Endodermal cell (in vitro differentiated cells): ENCODE results near the gene DMP1. TPM values are rescaled to one million over a fixed set of nuclear protein-coding genes. Genes with fewer than 3 reads are reported as not detected.

ENCODE experiments used
- DNase-seq: peaks from one replicate; pipeline ENCODE4 v3.0.0-alpha.2; 2017
- H3K27ac ChIP-seq: 2 replicates; pipeline ENCODE4 v1.5.1; 2013; ENCODE audit warnings: mild to moderate bottlenecking, low read depth, low read length, moderate library complexity
- H3K27me3 ChIP-seq: 2 replicates; pipeline ENCODE4 v1.6.1; 2013; ENCODE audit warnings: mild to moderate bottlenecking, low read length, moderate library complexity; ENCODE audit not compliant: insufficient read depth, control insufficient read depth, poor library complexity, severe bottlenecking
- H3K36me3 ChIP-seq: 2 replicates; pipeline ENCODE4 v1.7.0; 2013; ENCODE audit warnings: mild to moderate bottlenecking, low read length, moderate library complexity; ENCODE audit not compliant: control insufficient read depth, insufficient read depth
- H3K4me1 ChIP-seq: one replicate; pipeline ENCODE4 v1.7.0; 2013; ENCODE audit warnings: low read length; ENCODE audit not compliant: control insufficient read depth, insufficient read depth
- H3K4me3 ChIP-seq: 2 replicates; pipeline ENCODE4 v1.5.1; 2013; ENCODE audit warnings: mild to moderate bottlenecking, low read length, moderate library complexity
- H3K9ac ChIP-seq: 2 replicates; pipeline ENCODE4 v1.6.1; 2013; ENCODE audit warnings: mild to moderate bottlenecking, low read length, moderate library complexity; ENCODE audit not compliant: poor library complexity, severe bottlenecking; ENCODE audit errors: extremely low read depth
- H3K9me3 ChIP-seq: 2 replicates; pipeline ENCODE4 v1.6.1; 2013; ENCODE audit warnings: mild to moderate bottlenecking, low read length, moderate library complexity; ENCODE audit not compliant: control insufficient read depth
- H3K27ac Mint-ChIP-seq: 2 replicates; pipeline ENCODE4 v1.8.0; 2020; ENCODE audit warnings: mixed read lengths
- H3K27me3 Mint-ChIP-seq: 2 replicates; pipeline ENCODE4 v1.8.0; 2021; ENCODE audit warnings: mild to moderate bottlenecking, mixed read lengths; ENCODE audit not compliant: insufficient read depth
- H3K36me3 Mint-ChIP-seq: 2 replicates; pipeline ENCODE4 v1.8.0; 2020; ENCODE audit warnings: low read depth, mixed read lengths
- H3K4me1 Mint-ChIP-seq: 2 replicates; pipeline ENCODE4 v1.8.0; 2020; ENCODE audit warnings: mixed read lengths
- H3K4me3 Mint-ChIP-seq: 2 replicates; pipeline ENCODE4 v1.8.0; 2020; ENCODE audit warnings: mild to moderate bottlenecking, moderate library complexity, mixed read lengths
- H3K9me3 Mint-ChIP-seq: 2 replicates; pipeline ENCODE4 v1.8.0; 2020; ENCODE audit warnings: mild to moderate bottlenecking, mixed read lengths
- WGBS, 2 experiments: methylation state at CpG; one replicate each; pipeline versions ENCODE4 v1.1.5 to v1.1.7; 2013; ENCODE audit warnings: missing lambda C conversion rate in 2 of 2, mixed read lengths in 1 of 2; ENCODE audit not compliant: insufficient coverage in 1 of 2, insufficient read length in 1 of 2; 5-methylcytosine and 5-hydroxymethylcytosine counted together
- total RNA-seq, 2 donors: library from RNA; stranded (reverse); fragmentation: NEBNext Ultra II Directional in 1 of 2; extraction: Animal tissue kit (Norgen Biotek cat#: 25700) in 1 of 2; gene quantifications; 2 replicates in 1 of 2; 3 replicates in 1 of 2; pipeline ENCODE4 v1.2.1, GENCODE V29; 2021
- TF ChIP-seq, protein P1 (sequence below): fragments of 200-600 bp; sonication (generic); conservative IDR thresholded peaks from 2 replicates; pipeline ENCODE4 v1.5.0; 2021; ENCODE audit warnings: antibody characterized with exemption, mild to moderate bottlenecking

The DMP1 gene
- total RNA-seq, 2 donors from 2014 or later: 0.09 TPM; not detected in 1

DNA sequence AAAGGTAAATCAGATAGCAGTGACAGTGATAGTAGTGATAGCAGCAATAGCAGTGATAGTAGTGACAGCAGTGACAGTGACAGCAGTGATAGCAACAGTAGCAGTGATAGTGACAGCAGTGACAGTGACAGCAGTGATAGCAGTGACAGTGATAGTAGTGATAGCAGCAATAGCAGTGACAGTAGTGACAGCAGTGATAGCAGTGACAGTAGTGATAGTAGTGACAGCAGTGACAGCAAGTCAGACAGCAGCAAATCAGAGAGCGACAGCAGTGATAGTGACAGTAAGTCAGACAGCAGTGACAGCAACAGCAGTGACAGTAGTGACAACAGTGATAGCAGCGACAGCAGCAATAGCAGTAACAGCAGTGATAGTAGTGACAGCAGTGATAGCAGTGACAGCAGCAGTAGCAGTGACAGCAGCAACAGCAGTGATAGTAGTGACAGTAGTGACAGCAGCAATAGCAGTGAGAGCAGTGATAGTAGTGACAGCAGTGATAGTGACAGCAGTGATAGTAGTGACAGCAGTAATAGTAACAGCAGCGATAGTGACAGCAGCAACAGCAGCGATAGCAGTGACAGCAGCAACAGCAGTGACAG is 35.7 kb upstream of the DMP1 start:
- Histone ChIP-seq H3K4me1 (no peaks in the 10 kb centered on the region), H3K9me3 (peaks cover 7% of the 10 kb centered on the region), H3K9ac (no peak overlapping the region), H3K36me3 (no peaks in the 10 kb centered on the region), H3K27ac (no peak overlapping the region), H3K4me3 (no peak overlapping the region), H3K27me3 (no peaks in the 10 kb centered on the region)
- Mint-ChIP-seq H3K36me3 (no peaks in the 10 kb centered on the region), H3K4me1 (no peaks in the 10 kb centered on the region), H3K27ac (no peak overlapping the region), H3K9me3 (no peaks in the 10 kb centered on the region), H3K27me3 (peaks cover 3% of the 10 kb centered on the region), H3K4me3 (no peak overlapping the region)
- DNase-seq: no peak
- WGBS, 2 experiments: 92 to 94% methylated on average over 4 of the region's 4 CpGs
- TF ChIP-seq, protein P1, sequence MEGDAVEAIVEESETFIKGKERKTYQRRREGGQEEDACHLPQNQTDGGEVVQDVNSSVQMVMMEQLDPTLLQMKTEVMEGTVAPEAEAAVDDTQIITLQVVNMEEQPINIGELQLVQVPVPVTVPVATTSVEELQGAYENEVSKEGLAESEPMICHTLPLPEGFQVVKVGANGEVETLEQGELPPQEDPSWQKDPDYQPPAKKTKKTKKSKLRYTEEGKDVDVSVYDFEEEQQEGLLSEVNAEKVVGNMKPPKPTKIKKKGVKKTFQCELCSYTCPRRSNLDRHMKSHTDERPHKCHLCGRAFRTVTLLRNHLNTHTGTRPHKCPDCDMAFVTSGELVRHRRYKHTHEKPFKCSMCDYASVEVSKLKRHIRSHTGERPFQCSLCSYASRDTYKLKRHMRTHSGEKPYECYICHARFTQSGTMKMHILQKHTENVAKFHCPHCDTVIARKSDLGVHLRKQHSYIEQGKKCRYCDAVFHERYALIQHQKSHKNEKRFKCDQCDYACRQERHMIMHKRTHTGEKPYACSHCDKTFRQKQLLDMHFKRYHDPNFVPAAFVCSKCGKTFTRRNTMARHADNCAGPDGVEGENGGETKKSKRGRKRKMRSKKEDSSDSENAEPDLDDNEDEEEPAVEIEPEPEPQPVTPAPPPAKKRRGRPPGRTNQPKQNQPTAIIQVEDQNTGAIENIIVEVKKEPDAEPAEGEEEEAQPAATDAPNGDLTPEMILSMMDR: no peak

DNA sequence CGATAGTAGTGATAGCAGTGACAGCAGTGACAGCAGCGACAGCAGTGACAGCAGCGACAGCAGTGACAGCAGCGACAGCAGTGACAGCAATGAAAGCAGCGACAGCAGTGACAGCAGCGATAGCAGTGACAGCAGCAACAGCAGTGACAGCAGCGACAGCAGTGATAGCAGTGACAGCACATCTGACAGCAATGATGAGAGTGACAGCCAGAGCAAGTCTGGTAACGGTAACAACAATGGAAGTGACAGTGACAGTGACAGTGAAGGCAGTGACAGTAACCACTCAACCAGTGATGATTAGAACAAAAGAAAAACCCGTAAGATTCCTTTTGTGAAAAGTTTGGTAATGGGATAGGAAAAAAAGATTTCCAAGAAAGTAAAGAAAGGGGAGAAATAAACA is 33.8 kb upstream of the DMP1 start:
- H3K4me3 ChIP-seq: no peak overlapping the region
- DNase-seq: no peak
- WGBS, 2 experiments: 76% methylated on average over 7 to 9 of the region's 9 CpGs
- H3K27ac ChIP-seq: no peak overlapping the region
- Mint-ChIP-seq H3K27me3 (peaks cover 3% of the 10 kb centered on the region), H3K4me1 (no peaks in the 10 kb centered on the region), H3K36me3 (no peaks in the 10 kb centered on the region), H3K9me3 (no peaks in the 10 kb centered on the region), H3K27ac (no peak overlapping the region), H3K4me3 (no peak overlapping the region)
- H3K36me3 ChIP-seq: no peaks in the 10 kb centered on the region
- no peak overlapping the region for H3K9ac ChIP-seq
- H3K27me3 ChIP-seq: no peaks in the 10 kb centered on the region
- TF ChIP-seq, protein P1: no peak
- H3K4me1 ChIP-seq: no peaks in the 10 kb centered on the region
- H3K9me3 ChIP-seq: peaks cover 7% of the 10 kb centered on the region

DNA sequence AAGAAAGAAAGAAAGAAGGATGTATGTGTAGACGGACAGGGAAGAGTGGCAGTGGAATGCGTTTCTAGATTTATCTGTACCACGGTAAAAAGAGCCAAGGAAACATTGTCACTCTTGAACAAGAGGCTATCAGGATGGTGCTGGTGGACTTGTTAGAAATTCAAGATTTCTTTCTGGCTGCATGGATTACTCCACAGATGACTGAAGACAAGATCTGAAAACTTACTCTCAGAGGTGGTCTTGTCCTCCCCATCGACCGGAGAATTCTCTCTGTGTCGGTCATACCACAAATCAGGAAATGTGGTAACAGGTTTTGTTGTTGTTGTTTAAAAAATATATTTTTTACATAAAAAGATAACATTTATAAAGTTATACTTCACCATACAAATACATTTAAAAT is 30.0 kb upstream of the DMP1 start:
- Mint-ChIP-seq H3K36me3 (no peaks in the 10 kb centered on the region), H3K4me1 (peaks cover 6% of the 10 kb centered on the region), H3K27me3 (peaks cover 2% of the 10 kb centered on the region), H3K9me3 (no peaks in the 10 kb centered on the region), H3K27ac (no peak overlapping the region), H3K4me3 (no peak overlapping the region)
- H3K27me3 ChIP-seq: no peaks in the 10 kb centered on the region
- H3K9me3 ChIP-seq: no peaks in the 10 kb centered on the region
- H3K9ac ChIP-seq: no peak overlapping the region
- 92% methylated on average over 3 to 6 of the region's 6 CpGs for WGBS, 2 experiments
- no peaks in the 10 kb centered on the region for H3K36me3 ChIP-seq
- H3K4me3 ChIP-seq: no peak overlapping the region
- no peaks in the 10 kb centered on the region for H3K4me1 ChIP-seq
- DNase-seq: no peak
- no peak overlapping the region for H3K27ac ChIP-seq
- TF ChIP-seq, protein P1: no peak
